Panc1 (cell line): ENCODE results near the gene ZC3H10.

Experiments used
- POLR2AphosphoS5 ChIP-seq: IDR thresholded peaks from 2 replicates; pipeline ENCODE4 v1.6.1; 2012; ENCODE audit warnings: mild to moderate bottlenecking, low read depth, low read length, moderate library complexity
- SIN3A ChIP-seq: IDR thresholded peaks from 2 replicates; pipeline ENCODE4 v1.6.1; 2012; ENCODE audit warnings: low read depth, mild to moderate bottlenecking, low read length, moderate library complexity, borderline replicate concordance; ENCODE audit not compliant: insufficient read depth
- TCF7L2 ChIP-seq: IDR thresholded peaks from 2 replicates; pipeline ENCODE4 v1.6.1; 2011; ENCODE audit warnings: mild to moderate bottlenecking, low read depth, low read length, inconsistent platforms
- TF ChIP-seq, protein P1 (sequence below): fragments of 450-650 bp; IDR thresholded peaks from 2 replicates; pipeline ENCODE4 v1.5.1; 2017; ENCODE audit warnings: mild to moderate bottlenecking
- TF ChIP-seq, protein P2 (sequence below), 2 experiments: IDR thresholded peaks; 2 replicates each; pipeline ENCODE4 v1.6.1; 2011 to 2012; ENCODE audit warnings: low read depth in 2 of 2, control low read depth in 1 of 2, low read length in 1 of 2, mild to moderate bottlenecking in 1 of 2, moderate library complexity in 1 of 2; ENCODE audit not compliant: insufficient read depth in 1 of 2

DNA sequence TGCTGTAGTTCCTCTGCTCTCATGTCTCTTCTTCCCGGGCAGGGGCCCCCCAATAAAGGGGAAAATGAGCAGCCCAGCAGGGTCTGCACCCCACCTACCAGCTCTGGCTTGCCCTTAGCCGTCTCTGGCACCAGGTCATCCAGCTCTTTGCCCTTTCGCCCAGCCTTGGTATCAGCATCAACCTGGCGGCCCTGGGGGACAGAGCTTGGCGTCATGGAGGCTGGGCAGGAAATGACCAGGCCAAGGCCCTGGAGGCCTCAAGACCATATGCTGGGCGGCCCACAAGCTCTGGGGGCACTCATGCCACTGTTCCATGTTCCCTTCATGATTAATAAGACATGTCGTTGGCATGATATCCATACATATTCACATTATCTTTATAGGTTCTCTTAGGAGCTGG is 54.8 kb downstream of the ZC3H10 start:
- TF ChIP-seq, protein P1, sequence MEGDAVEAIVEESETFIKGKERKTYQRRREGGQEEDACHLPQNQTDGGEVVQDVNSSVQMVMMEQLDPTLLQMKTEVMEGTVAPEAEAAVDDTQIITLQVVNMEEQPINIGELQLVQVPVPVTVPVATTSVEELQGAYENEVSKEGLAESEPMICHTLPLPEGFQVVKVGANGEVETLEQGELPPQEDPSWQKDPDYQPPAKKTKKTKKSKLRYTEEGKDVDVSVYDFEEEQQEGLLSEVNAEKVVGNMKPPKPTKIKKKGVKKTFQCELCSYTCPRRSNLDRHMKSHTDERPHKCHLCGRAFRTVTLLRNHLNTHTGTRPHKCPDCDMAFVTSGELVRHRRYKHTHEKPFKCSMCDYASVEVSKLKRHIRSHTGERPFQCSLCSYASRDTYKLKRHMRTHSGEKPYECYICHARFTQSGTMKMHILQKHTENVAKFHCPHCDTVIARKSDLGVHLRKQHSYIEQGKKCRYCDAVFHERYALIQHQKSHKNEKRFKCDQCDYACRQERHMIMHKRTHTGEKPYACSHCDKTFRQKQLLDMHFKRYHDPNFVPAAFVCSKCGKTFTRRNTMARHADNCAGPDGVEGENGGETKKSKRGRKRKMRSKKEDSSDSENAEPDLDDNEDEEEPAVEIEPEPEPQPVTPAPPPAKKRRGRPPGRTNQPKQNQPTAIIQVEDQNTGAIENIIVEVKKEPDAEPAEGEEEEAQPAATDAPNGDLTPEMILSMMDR: no peak
- no peak for TF ChIP-seq POLR2AphosphoS5
- TF ChIP-seq, protein P2, sequence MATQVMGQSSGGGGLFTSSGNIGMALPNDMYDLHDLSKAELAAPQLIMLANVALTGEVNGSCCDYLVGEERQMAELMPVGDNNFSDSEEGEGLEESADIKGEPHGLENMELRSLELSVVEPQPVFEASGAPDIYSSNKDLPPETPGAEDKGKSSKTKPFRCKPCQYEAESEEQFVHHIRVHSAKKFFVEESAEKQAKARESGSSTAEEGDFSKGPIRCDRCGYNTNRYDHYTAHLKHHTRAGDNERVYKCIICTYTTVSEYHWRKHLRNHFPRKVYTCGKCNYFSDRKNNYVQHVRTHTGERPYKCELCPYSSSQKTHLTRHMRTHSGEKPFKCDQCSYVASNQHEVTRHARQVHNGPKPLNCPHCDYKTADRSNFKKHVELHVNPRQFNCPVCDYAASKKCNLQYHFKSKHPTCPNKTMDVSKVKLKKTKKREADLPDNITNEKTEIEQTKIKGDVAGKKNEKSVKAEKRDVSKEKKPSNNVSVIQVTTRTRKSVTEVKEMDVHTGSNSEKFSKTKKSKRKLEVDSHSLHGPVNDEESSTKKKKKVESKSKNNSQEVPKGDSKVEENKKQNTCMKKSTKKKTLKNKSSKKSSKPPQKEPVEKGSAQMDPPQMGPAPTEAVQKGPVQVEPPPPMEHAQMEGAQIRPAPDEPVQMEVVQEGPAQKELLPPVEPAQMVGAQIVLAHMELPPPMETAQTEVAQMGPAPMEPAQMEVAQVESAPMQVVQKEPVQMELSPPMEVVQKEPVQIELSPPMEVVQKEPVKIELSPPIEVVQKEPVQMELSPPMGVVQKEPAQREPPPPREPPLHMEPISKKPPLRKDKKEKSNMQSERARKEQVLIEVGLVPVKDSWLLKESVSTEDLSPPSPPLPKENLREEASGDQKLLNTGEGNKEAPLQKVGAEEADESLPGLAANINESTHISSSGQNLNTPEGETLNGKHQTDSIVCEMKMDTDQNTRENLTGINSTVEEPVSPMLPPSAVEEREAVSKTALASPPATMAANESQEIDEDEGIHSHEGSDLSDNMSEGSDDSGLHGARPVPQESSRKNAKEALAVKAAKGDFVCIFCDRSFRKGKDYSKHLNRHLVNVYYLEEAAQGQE (IDR thresholded peaks at IDR 0.05; ENCODE audit: insufficient read depth in 1 of 2, low read depth in 2 of 2, low read length in 1 of 2): no peak
- no peak for TF ChIP-seq SIN3A
- no peak for TF ChIP-seq TCF7L2
